NCI-H446 treated with DMSO at 0.1 percent for 48 hours (cell line): ENCODE results near the gene ACOT7.

Source experiments
- DNase-seq: peaks from one replicate; lab custom pipeline; 2025; lab: John Stamatoyannopoulos, UW

Gene ACOT7

GRCh38 chr1:6343506-6344405 lies 49.8 kb downstream of the ACOT7 start:
- peak; percentile 48 for DNase-seq

- no peak for DNase-seq
Observed at GRCh38 chr1:6342056-6342455, 51.5 kb downstream of the ACOT7 start.

DNA sequence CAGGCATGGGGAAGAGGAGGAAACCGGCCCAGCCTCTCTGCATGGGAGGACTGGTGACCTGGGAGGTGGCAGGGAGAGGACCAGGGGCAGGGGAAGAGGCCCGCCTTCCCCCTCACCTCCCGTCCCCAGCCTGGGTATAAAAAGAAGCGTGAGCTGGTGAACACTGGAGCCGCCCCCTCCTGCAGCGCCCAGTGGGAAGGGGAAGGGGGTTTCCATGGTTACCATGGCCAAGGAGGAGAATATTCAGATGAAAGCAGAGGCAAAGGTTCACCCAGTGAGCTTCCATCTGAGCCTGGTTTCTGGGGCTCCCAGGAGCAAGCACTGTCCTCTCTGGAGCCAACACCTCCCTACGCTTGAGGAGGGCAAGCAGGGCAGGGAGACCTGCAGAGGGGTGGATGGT lies 54.9 kb downstream of the ACOT7 start:
- DNase-seq, result no peak

DNA sequence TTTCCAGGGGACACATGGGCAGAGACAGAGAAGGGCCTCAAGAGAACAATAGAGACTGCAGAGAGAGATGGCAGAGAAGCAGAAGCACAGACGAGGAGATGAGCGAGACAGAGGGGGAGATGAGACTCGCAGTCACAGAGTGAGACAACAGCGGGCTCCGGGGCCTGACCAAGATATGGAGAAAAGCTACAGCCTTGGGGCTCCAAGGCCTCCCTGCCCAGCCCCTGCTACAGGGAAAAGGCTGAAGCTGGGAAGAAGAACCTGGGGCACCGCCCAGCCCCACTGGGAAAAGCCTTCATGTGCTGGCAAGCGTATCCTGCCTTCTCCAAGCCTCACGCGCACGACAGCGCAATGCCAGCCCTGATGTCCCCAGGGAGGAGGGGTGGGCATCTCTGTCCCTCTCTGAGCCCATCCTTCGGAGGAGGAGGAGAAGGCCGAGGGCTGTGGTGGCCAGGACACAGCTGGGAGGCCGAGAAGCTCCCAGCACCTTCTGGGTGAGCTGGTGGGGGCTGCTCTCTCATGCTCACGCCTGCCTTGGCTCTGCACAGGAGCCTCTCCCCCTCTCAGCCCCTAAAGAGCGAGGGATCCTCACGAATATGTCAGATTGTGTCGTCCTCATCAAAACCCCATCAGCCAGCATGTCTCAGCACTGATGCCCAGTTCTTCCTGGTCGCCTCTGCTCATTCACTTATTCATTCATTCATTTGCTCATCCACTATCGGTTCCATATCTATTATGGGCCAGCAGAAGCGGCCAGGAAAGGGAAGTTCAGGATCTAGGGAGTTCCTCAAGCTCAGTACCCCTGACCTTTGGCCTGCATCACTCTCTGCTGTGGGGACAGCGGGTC lies 56.6 kb downstream of the ACOT7 start:
- DNase-seq, result no peak

GRCh38 chr1:6334261-6334993 lies 59.1 kb downstream of the ACOT7 start:
- DNase-seq, result no peak

DNA sequence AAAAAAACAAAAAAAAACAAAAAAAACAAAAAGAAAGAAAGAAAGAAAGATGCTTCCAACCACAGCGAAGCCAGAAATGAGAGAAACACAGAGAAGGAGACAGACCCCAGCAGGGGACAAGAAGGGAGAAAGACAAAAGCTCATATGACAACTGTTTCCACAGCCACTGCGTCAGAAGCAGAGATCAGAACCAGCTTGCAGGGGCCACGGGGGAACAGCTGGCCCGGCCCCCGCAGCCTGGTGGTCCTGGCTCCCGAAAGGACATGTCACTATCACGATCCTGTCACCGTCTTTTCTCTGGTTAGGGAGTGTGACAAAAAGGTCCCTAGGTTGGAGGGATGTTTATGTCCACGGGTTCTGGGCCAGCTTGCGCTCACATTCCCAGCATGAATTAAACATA lies 60.7 kb downstream of the ACOT7 start:
- DNase-seq, result no peak

GRCh38 chr1:6331543-6332273 lies 61.9 kb downstream of the ACOT7 start:
- no peak for DNase-seq

DNA sequence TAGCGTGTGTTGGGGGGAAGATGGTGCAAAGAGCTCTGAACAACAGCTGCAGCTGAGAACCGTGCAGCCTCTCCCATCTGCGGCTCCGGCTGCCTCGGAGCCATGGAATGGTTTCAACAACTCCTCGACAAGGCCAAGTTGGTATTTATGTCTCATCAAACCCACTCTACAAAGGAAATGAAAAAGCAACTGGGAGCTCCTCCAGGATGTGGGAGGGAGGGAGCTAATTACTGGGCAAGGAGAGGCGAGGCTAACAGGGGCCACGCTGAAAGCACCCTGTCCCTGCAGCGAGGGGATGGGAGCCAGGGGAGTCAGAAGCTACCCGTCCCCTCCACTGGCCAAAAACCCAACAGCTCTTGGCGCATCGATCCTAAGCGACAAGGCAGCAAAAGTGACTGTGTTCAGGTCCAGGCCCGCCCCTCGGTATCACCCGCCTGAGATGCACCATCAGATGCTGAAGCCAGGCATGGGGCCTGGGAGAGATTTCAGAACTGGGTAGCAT lies 63.1 kb downstream of the ACOT7 start:
- DNase-seq, result peak; percentile 81

DNA sequence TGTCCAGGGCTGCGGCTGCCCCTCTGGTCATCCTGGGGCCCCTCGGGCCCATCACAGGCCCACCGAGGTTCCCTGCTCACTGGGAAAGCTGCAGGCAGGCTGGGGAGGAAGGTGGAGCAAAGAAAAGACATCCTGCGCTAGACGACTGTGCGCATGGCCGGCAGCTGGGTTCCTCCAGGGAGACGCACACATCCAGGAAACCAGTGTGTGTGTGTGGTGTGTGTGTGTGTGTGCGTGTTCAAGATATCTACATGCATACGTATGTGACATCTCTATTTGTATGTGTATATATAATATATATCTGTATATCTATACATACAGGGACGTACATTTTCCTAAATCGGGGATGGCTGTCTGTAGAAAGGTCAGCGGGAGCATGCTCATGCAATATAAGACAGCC lies 63.7 kb downstream of the ACOT7 start:
- DNase-seq, result no peak

DNA sequence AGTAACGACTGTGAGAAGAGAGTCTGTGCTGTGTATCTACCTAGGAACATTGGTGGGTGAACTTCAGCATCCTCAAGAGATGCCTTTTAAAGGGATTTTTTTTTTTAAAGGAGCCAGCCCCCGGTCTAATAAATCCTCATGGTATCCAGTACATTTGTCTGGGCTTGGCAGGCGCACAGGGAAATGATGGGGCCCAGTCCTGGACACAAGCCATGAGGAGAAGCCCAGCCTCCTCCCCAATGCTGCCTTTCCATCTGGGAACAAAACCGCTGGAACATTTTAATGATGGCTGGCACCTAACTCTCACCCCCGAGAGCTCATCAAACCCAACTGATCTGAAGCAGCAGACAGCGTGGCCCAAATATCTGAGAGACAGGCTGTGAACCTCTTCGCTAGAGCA lies 64.2 kb downstream of the ACOT7 start:
- peak; percentile 58 for DNase-seq

- DNase-seq, result no peak
Observed at GRCh38 chr1:6328696-6329095, 64.9 kb downstream of the ACOT7 start.

- DNase-seq, result no peak
Observed at GRCh38 chr1:6328091-6328490, 65.5 kb downstream of the ACOT7 start.

- DNase-seq, result no peak
Observed at GRCh38 chr1:6325482-6325881, 68.1 kb downstream of the ACOT7 start.

DNA sequence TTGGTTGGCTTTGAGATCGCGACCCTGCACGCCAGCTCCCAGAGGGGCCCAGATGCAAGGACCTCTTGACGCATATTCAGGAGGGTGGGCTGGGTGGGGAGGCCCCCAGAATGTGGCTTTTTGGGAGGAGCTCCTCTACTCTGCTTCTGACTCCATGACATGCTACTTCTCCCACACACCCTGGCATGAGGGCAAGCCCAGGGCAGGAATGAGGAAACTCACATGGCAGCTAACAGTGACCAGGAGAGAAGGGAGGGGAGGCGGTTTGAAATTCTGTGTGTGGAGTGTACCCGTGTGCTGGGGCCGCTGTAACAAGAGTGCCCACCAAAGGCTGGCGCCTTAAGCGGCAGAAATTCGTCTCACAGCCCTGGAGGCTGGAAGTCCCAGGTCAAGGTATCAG lies 71.4 kb downstream of the ACOT7 start:
- DNase-seq, result no peak

DNA sequence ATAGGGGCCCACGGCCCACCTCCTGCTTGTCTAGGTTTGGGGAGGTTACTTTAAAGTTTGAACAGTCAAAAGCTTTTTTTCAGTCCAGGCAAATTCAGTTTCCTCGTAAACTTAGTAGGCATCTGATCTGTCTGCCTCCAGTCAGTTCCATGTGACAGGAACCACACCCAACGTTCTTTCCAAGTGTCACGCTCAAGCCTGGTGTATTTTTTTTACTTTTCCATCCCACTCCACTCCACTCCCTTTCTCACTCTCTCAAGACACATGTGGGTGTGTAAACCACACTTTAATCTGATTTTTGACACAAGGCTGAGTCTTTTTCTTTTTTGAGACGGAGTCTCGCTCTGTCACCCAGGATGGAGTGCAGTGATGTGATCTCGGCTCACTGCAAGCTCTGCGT lies 72.4 kb downstream of the ACOT7 start:
- no peak for DNase-seq

DNA sequence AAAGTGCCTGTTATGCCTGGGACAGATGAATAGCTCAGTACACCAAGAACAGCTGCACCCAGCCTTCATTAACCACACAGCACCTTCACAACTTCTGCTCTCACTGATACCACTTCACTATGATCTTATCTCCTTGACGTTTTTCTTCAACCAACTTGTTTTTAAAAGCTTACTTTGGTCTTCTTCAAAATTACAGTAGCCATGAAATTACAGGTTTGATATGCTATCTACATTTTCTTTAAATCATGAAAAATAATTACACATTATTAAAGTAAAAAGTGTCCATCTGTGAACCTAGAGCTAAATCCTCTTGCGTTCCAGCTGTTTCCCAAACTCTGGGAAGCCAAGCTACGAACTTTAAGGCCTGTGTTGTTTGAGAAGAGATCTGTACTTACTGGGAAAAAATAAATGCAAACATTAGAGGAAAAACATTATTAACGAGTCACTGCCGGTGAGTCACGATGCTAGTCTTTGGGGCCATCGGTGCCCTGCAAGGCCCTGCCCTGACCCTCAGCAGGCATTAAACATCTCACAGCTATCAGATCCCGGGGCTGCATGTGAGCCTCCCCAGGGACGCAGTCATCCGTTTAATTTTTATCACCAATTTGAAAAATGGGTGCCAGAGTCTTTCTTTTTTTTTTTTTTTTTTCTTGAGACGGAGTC lies 76.3 kb downstream of the ACOT7 start:
- no peak for DNase-seq

DNA sequence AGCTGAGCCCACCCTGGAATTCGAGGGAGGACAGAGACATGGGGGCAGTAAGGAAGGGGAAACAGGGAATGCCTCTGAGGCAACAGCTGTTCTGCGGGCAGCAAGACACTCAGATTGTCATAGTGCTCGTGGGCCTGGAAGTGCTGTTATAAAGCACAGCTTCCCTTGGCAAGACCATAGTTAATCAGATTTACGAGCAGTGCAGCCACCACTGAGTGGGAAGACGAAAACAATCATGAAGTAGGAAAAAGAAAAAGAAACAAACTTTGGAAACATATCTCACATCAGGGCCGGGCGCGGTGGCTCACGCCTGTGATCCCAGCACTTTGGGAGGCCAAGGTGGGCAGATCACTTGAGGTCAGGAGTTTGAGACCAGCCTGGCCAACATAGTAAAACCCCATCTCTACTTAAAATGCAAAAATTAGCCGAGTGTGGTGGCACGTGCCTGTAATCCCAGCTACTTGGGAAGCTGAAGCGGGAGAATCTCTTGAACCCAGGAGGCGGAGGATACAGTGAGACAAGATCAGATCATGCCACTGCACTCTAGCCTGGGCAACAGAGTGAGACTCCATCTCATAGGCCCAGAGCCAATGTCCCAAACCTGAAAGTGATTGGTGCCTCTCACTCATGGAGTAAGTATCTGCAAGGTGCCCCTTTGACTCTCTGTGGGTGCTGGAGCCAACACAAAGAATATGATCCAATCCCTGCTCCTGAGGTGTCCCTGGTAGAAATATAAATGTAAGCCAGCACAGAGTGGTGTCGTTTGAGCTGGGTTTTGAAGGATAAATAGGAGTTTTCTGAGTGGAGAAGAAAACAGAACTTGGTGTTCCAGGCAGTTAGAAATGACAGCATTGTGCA lies 77.1 kb downstream of the ACOT7 start:
- DNase-seq, result no peak

GRCh38 chr1:6314503-6314902 lies 79.1 kb downstream of the ACOT7 start:
- DNase-seq, result no peak

DNA sequence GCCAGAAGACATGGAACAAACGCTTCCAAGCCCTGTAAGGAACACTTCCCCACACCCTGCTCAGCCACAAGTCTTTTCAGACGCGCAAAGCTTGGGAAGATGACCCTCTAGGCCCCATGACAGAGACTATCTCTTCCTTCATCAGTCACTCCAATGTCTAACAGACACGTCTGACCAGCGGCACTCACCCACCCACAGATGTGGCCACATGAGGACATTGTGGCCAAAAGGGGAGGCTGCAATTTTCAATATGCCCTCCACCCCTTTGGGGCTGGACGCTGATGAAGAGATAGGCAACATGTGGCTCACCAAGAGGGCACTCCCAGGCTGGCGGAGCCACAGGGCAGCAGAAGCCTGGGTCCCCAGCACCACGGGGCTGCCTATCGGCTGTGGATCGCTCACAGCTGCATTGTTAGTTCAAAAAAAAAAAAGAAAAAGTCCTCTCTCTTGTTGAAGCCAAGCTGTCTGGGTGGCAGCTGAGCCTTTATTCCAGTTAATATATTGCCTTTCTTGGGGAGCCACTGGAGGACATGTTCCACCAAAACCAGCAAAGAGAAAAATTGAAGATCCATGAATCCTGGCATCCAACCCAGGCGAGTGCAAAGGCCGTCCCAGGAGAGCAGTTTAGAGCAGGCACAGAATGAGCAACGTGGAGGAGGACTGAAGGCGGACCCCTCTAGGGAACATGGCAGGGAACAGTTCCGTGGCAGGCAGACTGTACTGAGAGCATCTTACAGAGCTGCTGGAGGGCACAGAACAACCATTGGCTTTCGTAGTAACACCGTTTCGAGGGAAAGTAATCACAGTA lies 80.0 kb downstream of the ACOT7 start:
- DNase-seq, result no peak
